Measurements from ENCODE around the gene GRM8. TPM values are rescaled to one million over a fixed set of nuclear protein-coding genes. Genes with fewer than 3 reads are reported as not detected.
"Not testable (repeated sequence)": the region's sequence is repeated elsewhere in the genome, so short reads cannot be mapped to it uniquely, and the experiment has no call there.

The GRM8 gene
- total and polyA plus RNA-seq, 8 donors = 0.25 to 2.8 (median 1.3) TPM; not detected in 4

DNA sequence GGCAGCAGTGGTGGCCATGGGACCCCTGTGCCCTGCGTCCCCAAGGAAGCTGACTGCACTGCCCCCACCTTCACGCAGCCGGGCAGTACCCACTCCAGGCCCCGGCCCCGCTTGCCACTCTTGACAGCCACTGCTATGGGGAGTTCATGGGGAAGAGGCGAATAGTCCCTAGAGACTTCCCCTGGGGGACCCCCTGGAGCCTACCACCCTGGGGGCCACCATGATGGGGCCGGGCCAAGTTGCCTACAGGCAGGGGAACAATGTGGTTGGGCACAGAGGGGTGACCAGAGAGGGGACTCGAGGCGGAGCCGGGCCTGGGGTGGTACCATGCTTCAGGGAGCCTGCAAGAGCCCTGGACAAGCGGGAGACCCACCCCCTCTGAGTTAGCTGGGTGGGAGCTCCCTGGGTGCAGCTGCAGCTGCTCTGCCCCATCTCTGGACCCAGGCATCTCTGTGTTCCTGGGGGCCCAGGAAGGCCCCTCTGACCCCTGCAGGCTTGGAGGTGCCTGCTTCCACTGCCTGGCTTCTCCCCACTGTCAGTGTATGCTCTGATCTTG lies 567.6 kb downstream of the GRM8 start:
- no peak for DNase-seq
- WGBS, 5 donors = 91 to 100% (median 92%) methylated on average over 1 to 11 of the region's 11 CpGs
- H3K9me3 ChIP-seq = peaks cover 0 to 1% (median 0%) of the 10 kb centered on the region in 4 donors
- H3K36me3 ChIP-seq = no peaks in the 10 kb centered on the region
- no peak overlapping the region for H3K27ac ChIP-seq
- no peaks in the 10 kb centered on the region for H3K27me3 ChIP-seq
- intact Hi-C loops (cut with DNase I; ENCODE audit: low total_unique reads) = no loop called here
- H3K4me3 ChIP-seq = no peak overlapping the region
- no peaks in the 10 kb centered on the region for H3K4me1 ChIP-seq
- TF ChIP-seq POLR2A (IDR thresholded peaks at IDR 0.05) (no peak), EP300 (IDR thresholded peaks at IDR 0.05) (no peak), POLR2AphosphoS5 (IDR thresholded peaks at IDR 0.05) (no peak)
- TF ChIP-seq, protein P1, sequence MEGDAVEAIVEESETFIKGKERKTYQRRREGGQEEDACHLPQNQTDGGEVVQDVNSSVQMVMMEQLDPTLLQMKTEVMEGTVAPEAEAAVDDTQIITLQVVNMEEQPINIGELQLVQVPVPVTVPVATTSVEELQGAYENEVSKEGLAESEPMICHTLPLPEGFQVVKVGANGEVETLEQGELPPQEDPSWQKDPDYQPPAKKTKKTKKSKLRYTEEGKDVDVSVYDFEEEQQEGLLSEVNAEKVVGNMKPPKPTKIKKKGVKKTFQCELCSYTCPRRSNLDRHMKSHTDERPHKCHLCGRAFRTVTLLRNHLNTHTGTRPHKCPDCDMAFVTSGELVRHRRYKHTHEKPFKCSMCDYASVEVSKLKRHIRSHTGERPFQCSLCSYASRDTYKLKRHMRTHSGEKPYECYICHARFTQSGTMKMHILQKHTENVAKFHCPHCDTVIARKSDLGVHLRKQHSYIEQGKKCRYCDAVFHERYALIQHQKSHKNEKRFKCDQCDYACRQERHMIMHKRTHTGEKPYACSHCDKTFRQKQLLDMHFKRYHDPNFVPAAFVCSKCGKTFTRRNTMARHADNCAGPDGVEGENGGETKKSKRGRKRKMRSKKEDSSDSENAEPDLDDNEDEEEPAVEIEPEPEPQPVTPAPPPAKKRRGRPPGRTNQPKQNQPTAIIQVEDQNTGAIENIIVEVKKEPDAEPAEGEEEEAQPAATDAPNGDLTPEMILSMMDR (IDR thresholded peaks at IDR 0.05) = no peak

DNA sequence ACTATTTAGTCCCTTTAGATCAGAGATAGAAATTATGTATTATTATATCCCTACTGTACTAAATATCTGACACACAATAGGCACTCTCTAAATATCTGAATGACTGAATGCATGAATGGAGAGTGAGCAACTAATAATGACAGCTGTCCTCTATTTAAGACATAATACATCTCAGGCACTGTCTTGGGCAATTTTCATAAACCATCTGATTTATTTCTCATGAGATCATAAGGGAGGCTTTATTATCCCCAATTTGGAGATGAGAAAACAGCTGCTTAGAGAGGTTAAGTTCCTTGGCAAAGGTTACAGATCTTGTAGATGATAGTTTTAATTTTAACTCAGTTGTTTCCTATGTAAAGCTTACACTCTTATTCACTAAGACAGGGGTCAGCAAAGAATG lies 570.6 kb downstream of the GRM8 start:
- Histone ChIP-seq H3K4me3 (no peak overlapping the region), H3K9me3 (no peaks in the 10 kb centered on the region), H3K4me1 (no peaks in the 10 kb centered on the region), H3K27ac (no peak overlapping the region), H3K36me3 (no peaks in the 10 kb centered on the region), H3K27me3 (no peaks in the 10 kb centered on the region)
- no peak for DNase-seq
- intact Hi-C loops (cut with DNase I; ENCODE audit: low total_unique reads) = no loop called here
- TF ChIP-seq POLR2A (IDR thresholded peaks at IDR 0.05) (no peak), POLR2AphosphoS5 (IDR thresholded peaks at IDR 0.05) (no peak)

DNA sequence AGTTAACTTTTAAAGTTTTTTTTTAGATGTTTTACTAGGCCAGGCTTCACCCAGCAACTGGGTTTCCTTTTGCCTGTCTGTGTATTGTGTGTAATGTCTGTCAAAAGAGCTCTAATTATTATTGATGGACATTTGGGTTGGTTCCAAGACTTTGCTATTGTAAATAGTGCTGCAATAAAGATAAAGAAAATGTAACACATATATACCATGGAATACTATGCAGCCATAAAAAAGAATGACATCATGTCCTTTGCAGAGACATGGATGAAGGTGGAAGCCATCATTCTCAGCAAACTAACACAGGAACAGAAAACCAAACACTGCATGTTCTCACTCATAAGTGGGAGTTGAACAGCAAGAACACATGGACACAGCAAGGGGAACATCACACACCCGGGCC lies 584.0 kb downstream of the GRM8 start:
- 80 to 100% (median 91%) methylated on average over 1 of the region's 1 CpG for WGBS, 5 donors
- H3K27ac ChIP-seq; H3K27me3 ChIP-seq; H3K36me3 ChIP-seq; DNase-seq; H3K9me3 ChIP-seq; H3K4me1 ChIP-seq; H3K4me3 ChIP-seq; intact Hi-C loops (cut with DNase I; ENCODE audit: low total_unique reads): not testable (repeated sequence)

DNA sequence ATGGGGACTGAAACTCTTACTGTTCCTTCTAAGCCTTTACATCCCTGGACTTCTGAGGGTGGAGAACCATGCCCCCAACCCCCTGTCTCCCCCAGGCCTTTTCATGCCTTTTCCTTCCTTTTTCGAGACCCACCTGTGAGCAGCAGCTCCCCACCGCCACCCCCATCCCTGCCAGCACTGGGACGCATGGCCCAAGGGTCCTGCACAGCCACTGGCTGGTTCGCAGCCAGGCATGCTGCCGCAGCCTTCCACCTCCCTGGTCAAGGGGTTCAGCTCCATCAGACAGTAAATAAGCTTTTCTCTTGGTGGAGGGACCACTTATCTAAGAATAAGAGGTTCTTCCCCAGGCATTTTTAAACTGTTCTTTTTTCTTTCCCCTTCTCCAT lies 584.4 kb downstream of the GRM8 start:
- Histone ChIP-seq H3K9me3 (peaks cover 0 to 7% (median 0%) of the 10 kb centered on the region in 4 donors), H3K27ac (no peak overlapping the region), H3K4me1 (no peaks in the 10 kb centered on the region), H3K27me3 (no peaks in the 10 kb centered on the region), H3K36me3 (no peaks in the 10 kb centered on the region), H3K4me3 (no peak overlapping the region)
- TF ChIP-seq POLR2A (IDR thresholded peaks at IDR 0.05) = no peak
- TF ChIP-seq, protein P1 (IDR thresholded peaks at IDR 0.05) = no peak
- TF ChIP-seq POLR2AphosphoS5 (IDR thresholded peaks at IDR 0.05) = no peak
- TF ChIP-seq EP300 (IDR thresholded peaks at IDR 0.05) = no peak
- intact Hi-C loops (cut with DNase I; ENCODE audit: low total_unique reads) = no loop called here
- WGBS, 5 donors = 87 to 97% (median 96%) methylated on average over 5 of the region's 5 CpGs
- no peak for DNase-seq

DNA sequence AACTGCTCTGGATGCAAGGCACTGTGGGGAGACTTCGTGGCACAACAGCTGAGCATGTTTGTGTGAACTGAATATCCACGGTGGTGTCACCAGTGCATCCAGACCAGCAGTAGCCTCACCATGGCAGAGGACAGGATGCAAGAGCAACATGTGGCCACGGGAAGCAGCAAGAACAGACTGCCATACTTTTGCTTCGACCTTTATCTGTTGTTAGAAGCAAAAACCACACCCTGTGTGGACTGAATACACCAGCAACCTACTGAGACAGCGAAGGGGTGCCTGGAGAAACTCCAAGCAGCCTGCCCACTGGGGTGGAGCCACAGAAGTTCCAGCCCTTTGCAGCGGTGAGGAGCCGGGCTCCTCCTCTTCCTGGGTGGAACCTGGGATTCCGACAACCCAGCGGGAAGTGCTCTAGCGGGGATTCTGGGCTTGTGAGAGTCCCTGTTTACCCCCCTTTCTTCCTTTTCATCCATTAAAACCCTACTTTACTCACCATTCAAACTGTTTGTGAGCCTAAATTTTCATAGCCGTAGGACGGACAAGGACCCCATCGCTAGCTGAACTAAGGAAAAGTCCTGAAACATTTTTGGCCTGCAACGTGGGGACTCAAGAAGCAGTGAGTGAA lies 584.9 kb downstream of the GRM8 start:
- 83 to 87% (median 86%) methylated on average over 12 to 14 of the region's 14 CpGs for WGBS, 5 donors
- H3K4me1 ChIP-seq = no peaks in the 10 kb centered on the region
- no peak for DNase-seq
- H3K27ac ChIP-seq = no peak overlapping the region
- peaks cover 0 to 7% (median 0%) of the 10 kb centered on the region in 4 donors for H3K9me3 ChIP-seq
- no peaks in the 10 kb centered on the region for H3K36me3 ChIP-seq
- H3K27me3 ChIP-seq = no peaks in the 10 kb centered on the region
- intact Hi-C loops (cut with DNase I; ENCODE audit: low total_unique reads) = no loop called here
- TF ChIP-seq POLR2A (IDR thresholded peaks at IDR 0.05) = no peak
- no peak for TF ChIP-seq POLR2AphosphoS5 (IDR thresholded peaks at IDR 0.05)
- no peak for TF ChIP-seq EP300 (IDR thresholded peaks at IDR 0.05)
- TF ChIP-seq, protein P1 (IDR thresholded peaks at IDR 0.05) = no peak
- no peak overlapping the region for H3K4me3 ChIP-seq

All from stomach (tissue), 9 donors.